Stimulated activated CD8-positive, alpha-beta memory T cell treated with anti-CD3 and anti-CD28 coated beads, Interleukin-7, amount 100 ng/mL, for 24 hours (primary cell): ENCODE results near the gene CRYBA1.

Experiments
- DNase-seq: peaks from one replicate; pipeline ENCODE4 v3.0.0-alpha.2; 2020; ENCODE audit warnings: low read depth

The CRYBA1 gene

GRCh38 chr17:29283496-29283895 is 36.8 kb downstream of the CRYBA1 start:
- DNase-seq, result no peak

- DNase-seq, result no peak
Observed at GRCh38 chr17:29283961-29284360, 37.3 kb downstream of the CRYBA1 start.

- DNase-seq, result no peak
Observed at GRCh38 chr17:29289852-29290251, 43.2 kb downstream of the CRYBA1 start.

GRCh38 chr17:29291163-29291752 is 44.6 kb downstream of the CRYBA1 start:
- no peak for DNase-seq

GRCh38 chr17:29292071-29292991 is 45.7 kb downstream of the CRYBA1 start:
- DNase-seq, result peak; percentile 16

GRCh38 chr17:29292992-29293889 is 46.6 kb downstream of the CRYBA1 start:
- DNase-seq, result peak; percentile 35

- DNase-seq, result peak; percentile 95
Observed at GRCh38 chr17:29293890-29294579, 47.4 kb downstream of the CRYBA1 start, which contains the start of gene NUFIP2. Gene NUFIP2 (minus strand): TSS chr17:29294148. CDS start chr17:29294059, 89 bp downstream.

GRCh38 chr17:29294580-29294900 is 47.9 kb downstream of the CRYBA1 start:
- DNase-seq, result no peak

- DNase-seq, result no peak
Observed at GRCh38 chr17:29295420-29295819, 48.8 kb downstream of the CRYBA1 start.

GRCh38 chr17:29299031-29299430 is 52.4 kb downstream of the CRYBA1 start:
- DNase-seq, result no peak

- DNase-seq, result no peak
Observed at GRCh38 chr17:29303386-29303785, 56.7 kb downstream of the CRYBA1 start.
